ENCODE data around the gene ALG1. TPM values are rescaled to one million over a fixed set of nuclear protein-coding genes. Genes with fewer than 3 reads are reported as not detected.

Gene ALG1
- polyA plus RNA-seq, 1 experiment: 35.4 TPM

Other genes with a start within 250 kb of the ALG1 start
- gene GLYR1, start 224.6 kb upstream of the ALG1 start, polyA plus RNA-seq (2011; rRNA removed): 44.2 and 46.3 TPM in 2 replicates
- gene UBN1, start 224.4 kb upstream of the ALG1 start, polyA plus RNA-seq (2011; rRNA removed): 11.2 TPM in 2 replicates
- gene PPL, start 134.7 kb upstream of the ALG1 start, polyA plus RNA-seq (2011; rRNA removed): 2.0 and 2.2 TPM in 2 replicates
- 0.05 and 0.06 TPM in 2 replicates for gene SEC14L5, start 113.5 kb upstream of the ALG1 start, polyA plus RNA-seq (2011; rRNA removed)
- gene NAGPA, start 37.9 kb upstream of the ALG1 start, polyA plus RNA-seq (2011; rRNA removed): 7.9 and 8.9 TPM in 2 replicates
- 1.2 and 1.3 TPM in 2 replicates for gene C16orf89, start 5.9 kb upstream of the ALG1 start, polyA plus RNA-seq (2011; rRNA removed)
- 6.1 and 8.2 TPM in 2 replicates for gene EEF2KMT, start 26.0 kb downstream of the ALG1 start, polyA plus RNA-seq (2011; rRNA removed)